HepG2 (cell line): Measurements from ENCODE around the gene BCO1. TPM values are rescaled to one million over a fixed set of nuclear protein-coding genes. Genes with fewer than 3 reads are reported as not detected.

Experiments used
- ATAC-seq: fragments of 200-7000 bp; cut with Tn5 transposase; 3 replicates; pipeline ENCODE4 v1.9.1; 2020; ENCODE audit warnings: mild to moderate bottlenecking, moderate library complexity
- BruUV-seq: library from RNA; stranded (reverse); fragments of 400-500 nt; replicated peaks from 2 replicates; lab custom pipeline; 2021; lab: Mats Ljungman, UMichigan
- CTCF ChIA-PET: fragments of 300-600 bp; formaldehyde crosslinking; extraction: SDS; loops from one replicate; lab custom pipeline; 2021; ENCODE audit warnings: low total read pairs, inconsistent platforms, low intra/inter-chr PET ratio; lab: Yijun Ruan, JAX
- POLR2A ChIA-PET: fragments of 350-600 bp; sonication (Branson Sonifier 250); formaldehyde crosslinking; loops from one replicate; lab custom pipeline; 2020; ENCODE audit warnings: antibody characterized with exemption, inconsistent platforms; lab: Yijun Ruan, JAX
- DNase-seq: peaks from one replicate; pipeline ENCODE4 v3.0.0-alpha.2; 2015; ENCODE audit warnings: low spot score
- FAIRE-seq: peaks from 3 replicates; lab custom pipeline; 2011; peaks lifted over from hg19 to GRCh38; lab: Jason Lieb, UNC
- H2AFZ ChIP-seq: one replicate; pipeline ENCODE4 v1.6.1; 2011; ENCODE audit warnings: low read length, inconsistent platforms
- H3K27ac ChIP-seq: fragments of 300-600 bp; 3 replicates; pipeline ENCODE4 v1.8.0; 2011; ENCODE audit warnings: mixed run types, mild to moderate bottlenecking, mixed read lengths, low read length, inconsistent platforms; ENCODE audit not compliant: insufficient read depth; ENCODE audit errors: extremely low read length
- H3K27me3 ChIP-seq, 2 experiments: fragments of 200-600 bp in 1 of 2; 2 replicates in 1 of 2; 3 replicates in 1 of 2; pipeline versions ENCODE4 v1.6.0 to v1.8.0; 2011; ENCODE audit warnings: low read length in 2 of 2, mild to moderate bottlenecking in 2 of 2, moderate library complexity in 2 of 2, inconsistent platforms in 1 of 2; ENCODE audit not compliant: insufficient read depth in 2 of 2, control insufficient read depth in 1 of 2
- H3K36me3 ChIP-seq, 2 experiments: fragments of 200-600 bp in 1 of 2; replicated peaks in 1 of 2; 2 replicates in 1 of 2; 3 replicates in 1 of 2; pipeline versions ENCODE4 v1.5.1 to v1.8.0; 2011; ENCODE audit warnings: low read length in 2 of 2, inconsistent platforms in 1 of 2; ENCODE audit not compliant: insufficient read depth in 2 of 2, control insufficient read depth in 1 of 2
- H3K4me1 ChIP-seq: 2 replicates; pipeline ENCODE4 v1.5.1; 2012; ENCODE audit warnings: low read length, inconsistent platforms; ENCODE audit not compliant: insufficient read depth
- H3K4me2 ChIP-seq: 2 replicates; pipeline ENCODE4 v1.6.0; 2011; ENCODE audit warnings: low read depth, low read length, inconsistent platforms
- H3K4me3 ChIP-seq, 3 experiments: fragments of 200-600 bp in 1 of 3; sonication (generic), shearing (Covaris generic) in 1 of 3; replicated peaks in 1 of 3; 2 replicates each; pipeline ENCODE4 v1.5.1; 2011 to 2016; ENCODE audit warnings: low read length in 3 of 3, inconsistent platforms in 2 of 3, low read depth in 2 of 3, mild to moderate bottlenecking in 2 of 3, control low read depth in 1 of 3, mixed read lengths in 1 of 3; ENCODE audit not compliant: insufficient read depth in 1 of 3
- H3K79me2 ChIP-seq: one replicate; pipeline ENCODE4 v1.6.1; 2011; ENCODE audit warnings: low read length, inconsistent platforms; ENCODE audit not compliant: insufficient read depth
- H3K9ac ChIP-seq: 2 replicates; pipeline ENCODE4 v1.6.0; 2011; ENCODE audit warnings: mild to moderate bottlenecking, low read depth, low read length, inconsistent platforms; ENCODE audit not compliant: insufficient read depth
- H3K9me3 ChIP-seq: 2 replicates; pipeline ENCODE4 v1.5.1; 2012; ENCODE audit warnings: mild to moderate bottlenecking, low read length
- H4K20me1 ChIP-seq: 2 replicates; pipeline ENCODE4 v1.6.0; 2011; ENCODE audit warnings: inconsistent platforms, mild to moderate bottlenecking, low read length, moderate library complexity; ENCODE audit not compliant: insufficient read depth
- ATF7 ChIP-seq, 2 experiments: fragments of 450-650 bp in 1 of 2; sonication (generic) in 1 of 2; formaldehyde crosslinking in 1 of 2; IDR thresholded peaks; 2 replicates each; pipeline versions ENCODE4 v1.4.0 to v1.6.1; 2016 to 2020; ENCODE audit warnings: antibody characterized with exemption in 1 of 2, mild to moderate bottlenecking in 1 of 2, missing genetic modification reagents in 1 of 2
- CBX5 ChIP-seq: sonication (generic); formaldehyde crosslinking; IDR thresholded peaks from 2 replicates; pipeline ENCODE4 v1.4.0; 2020; ENCODE audit warnings: missing genetic modification reagents, borderline replicate concordance
- CEBPG ChIP-seq: IDR thresholded peaks from 2 replicates; pipeline ENCODE4 v1.6.1; 2016
- CREB1 ChIP-seq, 2 experiments: fragments of 450-650 bp in 1 of 2; IDR thresholded peaks; 2 replicates each; pipeline ENCODE4 v1.6.1; 2016 to 2017; ENCODE audit warnings: control low read depth in 1 of 2, mild to moderate bottlenecking in 1 of 2, missing compliant biosample characterization in 1 of 2, missing genetic modification characterization in 1 of 2
- CREBL2 ChIP-seq: sonication (generic); formaldehyde crosslinking; IDR thresholded peaks from 2 replicates; pipeline ENCODE4 v1.8.1; 2023; ENCODE audit warnings: missing genetic modification reagents, mild to moderate bottlenecking, borderline replicate concordance
- FOXK1 ChIP-seq: sonication (generic); formaldehyde crosslinking; IDR thresholded peaks from 2 replicates; pipeline ENCODE4 v1.4.0; 2020; ENCODE audit warnings: low read depth, missing genetic modification reagents, borderline replicate concordance
- POGK ChIP-seq: sonication (generic); formaldehyde crosslinking; conservative IDR thresholded peaks from 2 replicates; pipeline ENCODE4 v1.8.0; 2022; ENCODE audit warnings: mild to moderate bottlenecking, moderate library complexity, missing genetic modification reagents
- SIN3A ChIP-seq: IDR thresholded peaks from 2 replicates; pipeline ENCODE4 v1.6.1; 2011; ENCODE audit warnings: low read depth, mild to moderate bottlenecking, control low read depth, low read length, borderline replicate concordance
- SNAPC4 ChIP-seq: sonication (generic); formaldehyde crosslinking; IDR thresholded peaks from 2 replicates; pipeline ENCODE4 v1.4.0; 2020; ENCODE audit warnings: mild to moderate bottlenecking, missing genetic modification reagents
- SRF ChIP-seq: IDR thresholded peaks from 2 replicates; pipeline ENCODE4 v1.6.1; 2011; ENCODE audit warnings: mild to moderate bottlenecking, low read depth, low read length, moderate library complexity
- ZNF121 ChIP-seq: sonication (generic); formaldehyde crosslinking; IDR thresholded peaks from 2 replicates; pipeline ENCODE4 v1.5.0; 2020; ENCODE audit warnings: mild to moderate bottlenecking, missing genetic modification reagents
- WGBS: methylation state at CpG from one replicate; pipeline ENCODE4 v1.1.6; 2017; ENCODE audit warnings: low lambda C conversion rate; 5-methylcytosine and 5-hydroxymethylcytosine counted together
- in situ Hi-C: cut with HindIII; loops from 2 replicates; pipeline ENCODE4 v1.10.0; 2017; ENCODE audit warnings: low pct_unique_long_range_greater_than_20kb; ENCODE audit not compliant: extremely low pct_ligation_motif_present
- intact Hi-C: fragments of 100-400 bp; cut with micrococcal nuclease; formaldehyde crosslinking; loops from one replicate; pipeline ENCODE4 v1.10.0; 2022; ENCODE audit not compliant: unreplicated experiment
- polyA plus RNA-seq, 8 experiments: library from polyadenylated mRNA; depleted of rRNA in 3 of 8; stranded (reverse) in 7 of 8; unstranded in 1 of 8; fragments of >200 nt; fragmentation: Illumina TruSeq in 4 of 8; extraction: Trizol in 4 of 8; gene quantifications; 2 replicates each; pipeline versions ENCODE4 v1.2.1 to v1.2.3, GENCODE V29; 2011 to 2016; ENCODE audit warnings: low read depth in 4 of 8, missing spikeins in 1 of 8, mixed read lengths in 1 of 8; ENCODE audit not compliant: insufficient read depth in 1 of 8
- total RNA-seq, 5 experiments: library from RNA; depleted of rRNA; stranded (reverse); fragments of >200 nt; fragmentation: Illumina TruSeq; extraction: Trizol; gene quantifications; 2 replicates each; pipeline ENCODE4 v1.2.3, GENCODE V29; 2016; ENCODE audit warnings: low read depth in 1 of 5

The BCO1 gene
- total and polyA plus RNA-seq, 2 of the 13 experiments (the other 11 are each of a cell fraction or from before 2014, with no cell fraction given) = 0.11 TPM; not detected in 1

GRCh38 chr16:81279392-81279791 is 40.9 kb downstream of the BCO1 start:
- Histone ChIP-seq H3K9ac (no peak overlapping the region), H3K4me2 (no peak overlapping the region), H4K20me1 (no peaks in the 10 kb centered on the region), H3K36me3 (no peaks in the 10 kb centered on the region), H3K27ac (no peak overlapping the region), H3K4me3 (no peak overlapping the region), H2AFZ (no peak overlapping the region), H3K4me1 (peaks cover 7% of the 10 kb centered on the region; the same call in 1 of the 2 replicates), H3K9me3 (no peaks in the 10 kb centered on the region), H3K79me2 (no peaks in the 10 kb centered on the region), H3K27me3 (peaks cover 4 to 23% of the 10 kb centered on the region in 2 experiments; a peak in 4 of 5 replicates)
- no peak for DNase-seq
- ChIA-PET POLR2A (no interaction called here), CTCF (no interaction called here)
- no TSS peak for BruUV-seq
- intact Hi-C loops (no loop called here), in situ Hi-C loops (no loop called here)
- FAIRE-seq = no peak
- TF ChIP-seq ATF7 (IDR thresholded peaks at IDR 0.05) = peak; percentile 57; the same call in 1 of the 2 replicates
- TF ChIP-seq ATF7 (CRISPR knock-in tag; IDR thresholded peaks at IDR 0.05) = no peak
- no peak for TF ChIP-seq CREBL2
- TF ChIP-seq CREB1 (IDR thresholded peaks at IDR 0.05) = peak; percentile 61; the same call in 1 of the 2 replicates
- TF ChIP-seq CREB1 (CRISPR knock-in tag; IDR thresholded peaks at IDR 0.05) = no peak
- 17% methylated on average over 4 of the region's 4 CpGs for WGBS
- ATAC-seq = no peak

DNA sequence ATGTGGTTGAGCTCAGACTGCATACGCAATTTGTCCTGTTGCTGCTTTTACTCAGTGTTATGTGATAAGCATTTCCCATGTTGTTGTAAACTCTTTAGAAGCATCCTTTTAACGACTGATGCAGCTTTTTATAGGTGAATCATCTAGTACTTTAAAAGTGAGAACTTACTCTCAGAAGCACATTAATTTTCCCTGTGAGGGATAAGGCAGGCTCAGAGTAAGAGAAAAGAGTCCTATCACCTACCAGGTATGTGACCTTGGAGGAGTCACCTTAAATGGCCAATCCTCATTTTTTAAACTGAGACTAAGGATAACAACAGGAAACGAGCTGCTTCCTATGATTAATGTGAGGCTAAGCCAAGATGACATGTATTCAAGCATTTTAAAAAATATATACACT is 41.9 kb downstream of the BCO1 start:
- H3K27me3 ChIP-seq = peaks cover 4 to 18% of the 10 kb centered on the region in 2 experiments; a peak in 4 of 5 replicates
- no peaks in the 10 kb centered on the region for H4K20me1 ChIP-seq
- FAIRE-seq (no peak), DNase-seq (no peak), ATAC-seq (no peak)
- H3K4me1 ChIP-seq = peaks cover 4% of the 10 kb centered on the region; the same call in 1 of the 2 replicates
- BruUV-seq = no TSS peak
- H3K27ac ChIP-seq = no peak overlapping the region
- no peaks in the 10 kb centered on the region for H3K79me2 ChIP-seq
- in situ Hi-C loops (no loop called here), intact Hi-C loops (no loop called here)
- no peaks in the 10 kb centered on the region for H3K36me3 ChIP-seq
- H3K9ac ChIP-seq = no peak overlapping the region
- no peak overlapping the region for H2AFZ ChIP-seq
- WGBS = 34% methylated on average over 3 of the region's 3 CpGs
- ChIA-PET POLR2A (no interaction called here), CTCF (no interaction called here)
- no peaks in the 10 kb centered on the region for H3K9me3 ChIP-seq
- no peak overlapping the region for H3K4me3 ChIP-seq
- no peak overlapping the region for H3K4me2 ChIP-seq
- no peak for TF ChIP-seq POGK (CRISPR knock-in tag)
- no peak for TF ChIP-seq CBX5 (CRISPR knock-in tag)
- TF ChIP-seq FOXK1 (CRISPR knock-in tag) = no peak
- TF ChIP-seq SIN3A = no peak
- TF ChIP-seq SRF = no peak
- no peak for TF ChIP-seq SNAPC4
- TF ChIP-seq ZNF121 (CRISPR knock-in tag) = no peak
- TF ChIP-seq CEBPG (CRISPR knock-in tag) = no peak
